ENCODE results near the gene LIG4. TPM values are rescaled to one million over a fixed set of nuclear protein-coding genes. Genes with fewer than 3 reads are reported as not detected.

The LIG4 gene
- total and polyA plus RNA-seq, 2 of the 4 experiments (the other 2 are of a cell fraction), result 5.0 to 7.2 TPM

- Histone ChIP-seq H2BK20ac (ENCODE audit: low read depth, low read length) (no peak overlapping the region), H3K79me1 (ENCODE audit: low read depth in 1 of 2, low read length in 2 of 2) (peaks cover 21 to 40% of the 10 kb centered on the region in 2 experiments), H3K9ac (ENCODE audit: low read depth, low read length) (peak overlapping the region; percentile 63), H3K4ac (ENCODE audit: low read depth, low read length) (peak overlapping the region; percentile 22), H3K9me3 (ENCODE audit: control insufficient read depth, insufficient read depth, low read length) (no peaks in the 10 kb centered on the region), H3K27ac (ENCODE audit: insufficient read depth, low read length) (no peak overlapping the region; the same call in 1 of the 2 replicates), H4K91ac (ENCODE audit: insufficient read depth, low read depth, low read length) (no peak overlapping the region), H3K18ac (ENCODE audit: low read depth, low read length) (no peak overlapping the region), H2AK5ac (ENCODE audit: low read depth, low read length) (peak overlapping the region; percentile 46; the same call in 1 of the 2 replicates), H3K4me1 (ENCODE audit: control insufficient read depth, insufficient read depth, low read length) (peaks cover 6% of the 10 kb centered on the region), H2BK5ac (ENCODE audit: low read depth, low read length, poor library complexity, severe bottlenecking) (no peak overlapping the region), H4K5ac (ENCODE audit: low read depth, low read length) (no peak overlapping the region), H3K14ac (replicated peaks; ENCODE audit: low read depth, low read length) (0 out of 2 replicates have a peak overlapping the region, but pooled peaks have one; percentile 78), H3K4me2 (ENCODE audit: low read depth, low read length) (peak overlapping the region; percentile 99), H2AK9ac (replicated peaks; ENCODE audit: low read depth, low read length, poor library complexity) (peak overlapping the region; percentile 74), H3K4me3 (ENCODE audit: insufficient read depth, low read depth, low read length) (peak overlapping the region; percentile 46), H4K20me1 (ENCODE audit: insufficient read depth, low read length) (no peaks in the 10 kb centered on the region), H3K23ac (ENCODE audit: low read depth, low read length) (peak overlapping the region; percentile 67), H3K56ac (ENCODE audit: extremely low read depth, insufficient read depth, low read length) (no peak overlapping the region), H3K36me3 (ENCODE audit: control insufficient read depth, insufficient read depth, low read length) (0 out of 2 replicates have a peak, but pooled peaks cover 1% of the 10 kb centered on the region), H2BK120ac (ENCODE audit: low read depth, low read length) (no peak overlapping the region), H3K27me3 (ENCODE audit: control insufficient read depth, insufficient read depth, low read length) (no peaks in the 10 kb centered on the region), H2AFZ (replicated peaks; ENCODE audit: low read length, poor library complexity) (peak overlapping the region; percentile 87), H4K8ac (ENCODE audit: low read depth in 2 of 2, low read length in 2 of 2) (peak overlapping the region in 1 of 2 experiments; percentile 78; a peak in 1 of 4 replicates), H3K9me1 (ENCODE audit: insufficient read depth, low read length) (0 out of 2 replicates have a peak, but pooled peaks cover 8% of the 10 kb centered on the region), H2BK15ac (ENCODE audit: low read depth, low read length) (no peak overlapping the region)
- 0% methylated on average over 6 of the region's 41 CpGs; no CpG with 5 or more reads in 1 of the 2 experiments for WGBS, 2 experiments (ENCODE audit: extremely low coverage in 2 of 2, insufficient read length in 1 of 2)
- DNase-seq (no peak), ATAC-seq (ENCODE audit: low read depth) (no peak)
- CTCF ChIA-PET, result no interaction called here
- BruUV-seq (replicated peaks), result no TSS peak
- dilution Hi-C loops (cut with HindIII; ENCODE audit: low sequenced_read_pairs, unreplicated experiment), result no loop called here
- intact Hi-C loops (cut with micrococcal nuclease), result no loop called here
- TF ChIP-seq POLR2A (IDR thresholded peaks at IDR 0.05; ENCODE audit: low read depth, low read length) (no peak), CHD1 (IDR thresholded peaks at IDR 0.05; ENCODE audit: low read depth, low read length) (no peak), MAFK (IDR thresholded peaks at IDR 0.05; ENCODE audit: low read depth, low read length) (no peak)
- in situ Hi-C loops (cut with MboI; ENCODE audit: low sequenced_read_pairs), result no loop called here
- POLR2A ChIA-PET (ENCODE audit: unreplicated experiment), result interaction anchor here (1.0 kb wide), 1 partner anchor 9 kb away, joined by 3 read pairs; no protein-coding TSS in a partner anchor
Measured at GRCh38 chr13:108214441-108215271, 680 bp downstream of the LIG4 start.
